ENCODE measurements around the gene PSMA8.

GRCh38 chr18:26226229-26227050 lies 92.8 kb downstream of the PSMA8 start, which contains the start of gene TAF4B:
- TF ChIP-seq CTCF (conservative IDR thresholded peaks at IDR 0.05) = no peak
- TF ChIP-seq EZH2 (IDR thresholded peaks at IDR 0.05; ENCODE audit: low read depth) = no peak
